COLO668 (cell line): ENCODE data around the gene CACNA1A.
"Not testable (repeated sequence)": the region's sequence is repeated elsewhere in the genome, so short reads cannot be mapped to it uniquely, and the experiment has no call there.

Experiments used
- DNase-seq: peaks from one replicate; lab custom pipeline; 2025; ENCODE audit not compliant: unreplicated experiment; lab: John Stamatoyannopoulos, UW

CACNA1A gene

GRCh38 chr19:13366529-13367143, 139.6 kb downstream of the CACNA1A start:
- DNase-seq: no peak

DNA sequence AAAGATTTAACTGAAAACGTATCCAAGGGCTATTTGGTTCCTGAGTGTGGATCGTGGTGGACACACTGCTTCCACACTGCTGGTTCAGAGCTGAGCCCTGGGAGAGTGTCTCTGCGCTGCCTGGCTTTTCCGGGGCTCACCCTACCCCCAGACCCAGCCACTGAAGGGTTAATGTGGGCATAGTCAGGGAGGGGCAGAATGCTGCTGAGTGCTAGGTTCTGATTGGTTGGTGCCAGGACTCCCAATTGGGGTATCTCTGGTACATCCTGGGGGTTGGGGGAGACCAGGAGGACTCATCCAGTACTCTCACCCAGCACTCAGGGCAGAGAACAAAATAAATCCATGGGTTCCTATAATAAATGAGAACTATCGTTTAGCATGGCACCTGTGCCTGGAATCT, 142.3 kb downstream of the CACNA1A start:
- no peak for DNase-seq

GRCh38 chr19:13363245-13363644, 143.0 kb downstream of the CACNA1A start:
- DNase-seq: no peak

DNA sequence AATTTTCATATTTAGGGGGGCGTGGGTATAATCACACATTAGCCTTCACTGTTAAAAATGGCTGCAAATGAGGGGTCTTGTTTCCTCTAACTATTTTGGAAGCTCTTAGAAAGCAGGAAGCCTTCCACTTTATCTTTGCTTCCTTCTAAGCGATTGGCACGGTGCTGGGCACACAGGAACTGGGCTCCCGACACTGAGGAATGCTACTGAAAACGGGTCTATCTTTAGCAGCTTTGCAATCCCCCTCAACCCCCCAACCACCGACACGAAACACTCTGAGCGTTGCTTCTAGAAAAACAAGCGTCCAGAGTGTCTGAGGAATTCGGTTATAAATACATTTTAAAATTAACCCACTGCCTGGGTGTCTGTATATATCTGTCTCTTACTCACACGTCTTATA, 143.6 kb downstream of the CACNA1A start:
- no peak for DNase-seq

DNA sequence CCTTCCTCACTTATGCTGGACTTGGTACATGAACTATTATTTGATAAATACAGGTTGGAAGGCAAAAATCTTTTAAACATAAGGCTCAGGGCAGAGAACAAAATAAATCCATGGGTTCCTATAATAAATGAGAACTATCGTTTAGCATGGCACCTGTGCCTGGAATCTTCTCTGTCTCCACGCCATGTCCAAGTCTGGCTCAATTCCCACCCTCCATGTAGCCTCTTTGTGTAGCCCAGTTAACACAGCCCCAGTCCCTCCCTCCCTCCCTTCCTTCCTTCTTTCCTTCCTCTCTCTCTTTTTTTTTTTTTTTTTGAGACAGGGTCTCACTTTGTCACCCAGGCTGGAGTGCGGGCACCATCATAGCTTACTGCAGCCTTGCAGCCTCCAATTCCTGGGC, 144.6 kb downstream of the CACNA1A start:
- not testable (repeated sequence) for DNase-seq

- DNase-seq: no peak
Observed at GRCh38 chr19:13356686-13357280, 149.5 kb downstream of the CACNA1A start.

DNA sequence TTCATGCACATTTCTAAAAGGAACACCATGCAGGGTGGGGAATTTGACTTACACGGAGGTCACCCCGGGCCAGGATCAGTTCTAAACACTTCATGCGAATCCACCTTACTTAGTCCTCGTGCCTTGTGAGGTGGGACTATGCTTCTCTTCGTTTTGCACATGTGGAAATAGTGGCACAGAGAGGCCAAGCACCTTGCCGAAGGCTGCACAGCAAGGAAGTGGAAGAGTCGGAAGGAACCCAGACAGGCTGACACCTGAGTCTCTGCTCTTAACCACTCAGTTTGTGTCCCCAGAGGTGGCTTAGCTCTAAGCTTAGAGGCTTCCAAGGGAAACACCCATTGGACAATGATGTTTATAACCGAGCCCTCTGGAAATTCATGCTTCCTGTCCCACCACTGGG, 150.1 kb downstream of the CACNA1A start:
- no peak for DNase-seq

DNA sequence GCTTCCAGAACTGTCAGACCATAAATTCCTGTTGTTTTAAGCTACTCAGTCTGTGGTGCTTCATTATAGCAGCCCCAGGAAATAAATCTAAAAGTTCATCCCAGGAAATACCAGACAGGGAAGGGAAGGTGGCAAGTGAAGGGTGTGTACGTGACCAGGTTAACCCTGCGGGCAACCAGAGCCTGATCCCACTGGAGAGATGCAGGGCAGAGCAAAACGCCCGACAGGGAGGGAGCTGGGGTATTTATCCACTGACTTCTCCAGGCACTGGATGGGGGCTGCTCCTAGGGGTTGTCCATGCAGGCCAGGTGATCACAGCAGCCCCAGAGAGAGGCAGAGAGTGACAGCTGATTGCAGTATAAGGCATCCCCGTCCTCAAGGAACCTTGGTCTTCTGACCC, 150.9 kb downstream of the CACNA1A start:
- no peak for DNase-seq

GRCh38 chr19:13353625-13354024, 152.7 kb downstream of the CACNA1A start:
- DNase-seq: no peak

GRCh38 chr19:13350759-13351158, 155.5 kb downstream of the CACNA1A start:
- no peak for DNase-seq

DNA sequence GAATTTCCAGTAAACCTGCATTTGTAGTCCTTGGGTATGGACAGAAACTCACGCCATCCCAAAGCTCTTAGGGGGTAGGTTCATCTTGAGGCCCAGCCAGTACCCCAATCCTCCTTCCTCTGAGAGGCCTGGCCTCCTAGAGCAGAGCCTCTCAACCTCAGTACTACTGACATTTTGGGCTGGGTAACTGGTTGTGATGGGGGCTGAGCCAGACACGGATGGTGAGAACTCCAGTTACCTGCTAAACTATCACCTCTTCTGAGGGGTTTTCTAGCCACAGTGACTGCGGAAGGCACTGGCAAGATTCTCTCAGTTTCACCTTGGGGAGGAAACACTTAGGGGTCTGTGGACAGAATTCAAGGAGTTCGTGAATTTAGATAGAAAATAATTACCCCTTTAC, 156.2 kb downstream of the CACNA1A start:
- no peak for DNase-seq

DNA sequence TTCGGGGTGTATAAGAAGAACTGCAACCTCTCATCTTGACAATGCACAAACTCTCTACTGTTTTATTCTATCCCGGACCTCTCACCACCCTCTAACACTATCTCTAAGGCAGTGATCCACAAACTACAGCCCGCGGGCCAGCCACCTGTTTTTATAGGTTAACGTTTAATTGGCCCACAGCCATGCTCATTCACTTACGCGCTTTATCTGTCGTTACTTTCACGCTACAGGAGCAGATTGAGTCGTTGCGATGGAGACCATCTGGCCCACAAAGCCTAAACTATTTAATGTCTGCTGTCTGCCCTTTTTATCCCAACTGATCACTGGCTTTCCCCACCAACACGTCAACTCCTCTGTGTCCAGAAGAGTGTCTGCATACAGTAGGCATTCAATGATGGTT, 158.9 kb downstream of the CACNA1A start:
- no peak for DNase-seq

DNA sequence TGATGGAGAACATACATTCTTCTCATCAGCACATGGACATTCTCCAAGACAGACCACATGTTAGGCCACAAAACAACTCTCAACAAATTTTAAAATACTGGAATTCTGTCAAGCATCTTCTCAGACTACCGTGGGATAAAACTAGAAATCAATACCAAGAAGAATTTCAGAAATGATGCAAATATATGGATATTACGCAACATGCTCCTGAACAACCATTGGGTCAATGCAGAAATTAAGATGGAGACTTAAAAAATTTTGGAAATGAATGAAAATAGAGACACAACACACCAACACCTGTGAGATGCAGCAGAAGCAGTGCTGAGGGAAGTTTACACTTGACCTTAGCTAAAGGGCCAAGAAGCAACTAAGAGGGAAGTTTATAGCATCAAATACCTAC, 162.8 kb downstream of the CACNA1A start:
- no peak for DNase-seq

DNA sequence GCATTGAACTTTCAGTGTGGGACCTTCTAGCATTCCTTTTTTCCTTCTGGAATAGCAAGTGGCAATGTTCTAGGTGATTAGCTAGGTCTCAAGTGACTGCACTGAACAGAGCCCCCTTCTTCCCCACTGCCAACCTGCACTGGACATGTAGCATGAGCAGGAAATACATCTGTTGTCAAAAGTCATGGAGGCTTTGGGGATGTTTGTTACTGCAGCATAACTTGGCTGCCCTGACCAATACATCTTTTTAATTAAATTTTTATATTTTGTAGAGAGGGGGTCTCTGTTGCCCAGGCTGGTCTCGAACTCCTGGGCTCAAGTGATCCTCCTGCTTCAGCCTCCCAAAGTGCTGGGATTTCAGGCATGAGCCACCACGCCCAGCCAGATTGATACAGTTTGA, 163.6 kb downstream of the CACNA1A start:
- no peak for DNase-seq

- no peak for DNase-seq
Observed at GRCh38 chr19:13339869-13340268, 166.4 kb downstream of the CACNA1A start.

- no peak for DNase-seq
Observed at GRCh38 chr19:13337181-13337580, 169.1 kb downstream of the CACNA1A start.

DNA sequence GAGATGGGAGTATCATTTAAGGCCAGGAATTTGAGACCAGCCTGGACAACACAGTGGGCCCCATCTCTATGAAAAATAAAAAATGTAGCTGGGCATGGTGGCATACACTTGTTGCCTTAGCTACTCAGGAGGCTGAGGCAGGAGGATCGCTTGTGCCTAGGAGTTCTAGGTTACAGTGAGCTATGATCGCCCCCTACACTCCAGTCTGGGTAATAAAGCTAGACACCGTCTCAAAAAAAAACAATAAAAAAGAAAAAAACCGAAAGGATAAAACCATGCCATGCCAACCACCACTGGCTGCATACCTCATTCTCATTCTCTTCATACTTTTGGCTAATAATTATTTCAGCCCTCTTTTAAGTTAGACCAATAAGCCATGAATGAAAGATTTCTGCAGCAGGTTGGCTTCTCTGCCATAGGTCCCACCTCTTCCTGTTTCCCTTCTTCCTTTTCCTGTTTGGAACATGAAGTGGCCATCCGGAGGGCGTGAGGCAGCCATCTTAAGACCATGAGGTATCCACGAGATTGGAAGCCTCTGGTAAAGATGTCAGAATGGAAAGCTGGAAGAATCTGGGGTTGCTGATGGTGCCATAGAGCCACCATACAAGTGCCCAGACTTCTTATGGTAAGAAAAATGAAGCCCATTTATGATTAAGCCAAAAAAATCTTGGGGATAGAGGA, 171.3 kb downstream of the CACNA1A start:
- no peak for DNase-seq

DNA sequence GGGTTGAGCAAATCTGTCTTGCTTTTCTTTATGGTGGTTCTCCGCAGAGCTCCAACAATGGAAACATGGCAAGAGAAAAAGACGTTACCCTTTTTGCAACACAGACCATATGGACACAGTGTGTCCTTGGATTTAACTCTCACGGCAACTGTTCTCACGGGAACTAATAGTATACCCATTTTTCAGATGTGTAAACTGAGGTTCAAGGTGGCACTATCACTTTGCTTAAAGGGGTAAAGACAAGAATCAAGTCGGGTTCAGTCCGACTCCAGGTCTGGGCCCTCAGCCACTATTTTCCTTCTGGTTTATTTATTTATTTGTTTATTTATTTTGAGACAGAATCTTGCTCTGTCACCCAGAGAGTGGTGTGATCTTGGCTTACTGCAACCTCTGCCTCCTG, 176.0 kb downstream of the CACNA1A start:
- no peak for DNase-seq

DNA sequence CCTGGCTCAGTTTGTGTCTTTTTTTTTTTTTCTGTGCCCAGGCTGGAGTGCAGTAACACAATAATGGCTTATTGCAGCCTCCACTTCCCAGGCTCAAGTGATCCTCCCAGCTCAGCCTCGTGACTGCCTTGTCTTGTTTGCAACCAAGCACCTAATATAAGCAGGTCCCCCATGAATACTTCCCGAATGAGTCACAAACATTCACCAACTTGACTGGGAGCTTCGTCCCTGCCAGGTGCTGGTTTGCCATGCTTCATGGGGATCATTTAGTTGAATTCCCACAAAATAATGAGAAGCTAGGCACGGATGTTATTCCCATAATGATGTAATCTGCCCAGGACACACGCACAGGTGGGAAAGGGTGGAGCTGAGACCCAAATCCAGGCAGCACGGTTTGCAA, 176.5 kb downstream of the CACNA1A start:
- DNase-seq: no peak

DNA sequence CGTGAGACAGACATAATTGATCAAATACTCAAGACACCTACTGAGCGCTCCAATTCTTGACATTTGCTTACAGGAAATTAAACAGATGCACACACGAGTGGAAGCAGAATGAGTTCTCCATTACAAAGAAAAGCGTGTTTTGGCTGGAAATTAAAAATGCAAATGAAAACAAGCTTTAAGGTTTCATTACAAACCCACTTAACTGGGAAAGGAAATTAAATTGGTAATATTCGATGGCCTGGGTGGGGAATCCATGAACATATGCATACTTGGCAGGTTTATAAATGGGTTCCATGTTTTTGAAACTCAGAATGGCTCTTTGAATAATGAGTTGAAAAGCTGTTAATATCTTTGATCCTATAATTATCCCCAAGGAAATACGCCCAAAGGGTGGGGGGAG, 178.0 kb downstream of the CACNA1A start:
- no peak for DNase-seq

DNA sequence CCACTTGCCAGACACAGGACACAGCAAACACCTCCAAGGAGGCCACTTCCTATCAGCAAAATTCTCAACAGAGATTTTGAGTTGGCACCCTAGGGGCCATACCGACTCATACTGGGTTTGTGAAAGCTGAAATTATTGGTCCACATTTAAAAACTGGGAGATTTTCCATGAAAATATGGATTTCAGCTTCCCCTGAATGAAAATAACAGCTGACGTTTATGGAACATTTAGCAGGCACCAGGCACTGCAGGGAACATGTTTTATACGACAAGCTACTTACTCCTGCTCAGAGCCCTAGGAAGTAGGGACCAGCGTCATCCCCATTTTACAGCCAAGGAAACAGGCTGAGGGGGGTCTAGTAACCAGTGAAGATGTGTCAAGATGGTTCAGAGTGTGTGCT, 186.8 kb downstream of the CACNA1A start:
- no peak for DNase-seq

- DNase-seq: no peak
Observed at GRCh38 chr19:13318190-13318589, 188.1 kb downstream of the CACNA1A start.

GRCh38 chr19:13315495-13315894, 190.8 kb downstream of the CACNA1A start:
- no peak for DNase-seq
